ENCODE results near the gene AFF3. TPM values are rescaled to one million over a fixed set of nuclear protein-coding genes. Genes with fewer than 3 reads are reported as not detected.

AFF3 gene
- total RNA-seq, 1 experiment from 2014 or later = 0.22 TPM

GRCh38 chr2:99956232-99957030 is 186.0 kb downstream of the AFF3 start:
- Histone ChIP-seq H3T11ph (ENCODE audit: low read length) (no peak overlapping the region), H3K56ac (ENCODE audit: insufficient read length, low read depth, low read length) (no peak overlapping the region), H3K79me2 (ENCODE audit: insufficient read depth, low read length) (no peaks in the 10 kb centered on the region), H3K4me1 (ENCODE audit: insufficient read depth, low read length) (peaks cover 4% of the 10 kb centered on the region; the same call in 1 of the 2 replicates), H3K9me3 (ENCODE audit: control insufficient read depth, low read depth, low read length) (no peaks in the 10 kb centered on the region), H4K91ac (ENCODE audit: insufficient read length, low read depth, low read length) (no peak overlapping the region), H4K20me1 (ENCODE audit: control insufficient read depth, insufficient read depth, insufficient read length) (no peaks in the 10 kb centered on the region), H3K18ac (ENCODE audit: insufficient read length, low read depth, low read length) (no peak overlapping the region), H2BK120ac (ENCODE audit: low read depth, low read length, poor library complexity, severe bottlenecking) (no peak overlapping the region), H2AFZ (ENCODE audit: low read length) (no peak overlapping the region), H4K5ac (ENCODE audit: insufficient read length, low read depth, low read length) (no peak overlapping the region), H2BK15ac (ENCODE audit: low read depth, low read length) (no peak overlapping the region), H3K14ac (ENCODE audit: insufficient read depth, low read length) (no peak overlapping the region), H2BK5ac (ENCODE audit: insufficient read length, low read length) (no peak overlapping the region), H3K23ac (ENCODE audit: insufficient read length, low read depth, low read length) (no peak overlapping the region), H2BK12ac (ENCODE audit: insufficient read length, low read depth, low read length) (no peak overlapping the region), H3K27ac (ENCODE audit: insufficient read length, low read depth, low read length) (no peak overlapping the region), H3K9ac (ENCODE audit: extremely low read depth, insufficient read length, low read length) (no peak overlapping the region), H3K27me3 (ENCODE audit: insufficient read depth, low read length) (no peaks in the 10 kb centered on the region), H2BK20ac (ENCODE audit: low read depth, low read length, poor library complexity, severe bottlenecking) (no peak overlapping the region), H2AK5ac (ENCODE audit: insufficient read length, low read length) (no peak overlapping the region), H3K23me2 (ENCODE audit: insufficient read length, low read depth, low read length, poor library complexity, severe bottlenecking) (no peaks in the 10 kb centered on the region), H3K4me2 (ENCODE audit: insufficient read depth, insufficient read length, low read length) (no peak overlapping the region), H3K79me1 (ENCODE audit: insufficient read depth, low read depth, low read length, poor library complexity, severe bottlenecking) (no peaks in the 10 kb centered on the region), H3K4ac (ENCODE audit: low read depth, low read length) (no peak overlapping the region), H4K8ac (replicated peaks; ENCODE audit: insufficient read length, low read depth, low read length) (no peak overlapping the region)
- no peak for TF ChIP-seq CTCF (conservative IDR thresholded peaks at IDR 0.05)
- Mint-ChIP-seq H3K4me3 (no peak overlapping the region), H3K27ac (no peak overlapping the region), H3K36me3 (ENCODE audit: insufficient read depth in 1 of 3, low read depth in 3 of 3) (no peaks in the 10 kb centered on the region), H3K27me3 (ENCODE audit: low read depth) (peaks cover 5% of the 10 kb centered on the region; the same call in 1 of the 2 replicates), H3K9me3 (no peaks in the 10 kb centered on the region), H3K4me1 (peaks cover 11% of the 10 kb centered on the region in 2 experiments)
- no CpG with 5 or more reads among the region's 6 CpGs for WGBS (ENCODE audit: extremely low coverage, insufficient read length, low lambda C conversion rate)
- no peak for DNase-seq
